ENCODE data around the gene RAP1GAP2.

RAP1GAP2 gene

GRCh38 chr17:3002538-3003295 is 206.5 kb downstream of the RAP1GAP2 start:
- no peak for DNase-seq

- DNase-seq = no peak
Measured at GRCh38 chr17:3003296-3004149, 207.3 kb downstream of the RAP1GAP2 start.

GRCh38 chr17:3004150-3004801 is 208.0 kb downstream of the RAP1GAP2 start:
- peak; percentile 96 for DNase-seq

- no peak for DNase-seq
Measured at GRCh38 chr17:3004925-3005324, 208.7 kb downstream of the RAP1GAP2 start.

GRCh38 chr17:3005696-3006095 is 209.5 kb downstream of the RAP1GAP2 start:
- no peak for DNase-seq

- DNase-seq = no peak
Measured at GRCh38 chr17:3006801-3007200, 210.6 kb downstream of the RAP1GAP2 start.

- DNase-seq = no peak
Measured at GRCh38 chr17:3007651-3008121, 211.4 kb downstream of the RAP1GAP2 start.

GRCh38 chr17:3008336-3009288 is 212.4 kb downstream of the RAP1GAP2 start:
- DNase-seq = no peak

GRCh38 chr17:3009411-3009920 is 213.2 kb downstream of the RAP1GAP2 start:
- no peak for DNase-seq

GRCh38 chr17:3011891-3012290 is 215.7 kb downstream of the RAP1GAP2 start:
- DNase-seq = no peak

- DNase-seq = peak; percentile 65
Measured at GRCh38 chr17:3012926-3013581, 216.8 kb downstream of the RAP1GAP2 start.

- peak; percentile 49 for DNase-seq
Measured at GRCh38 chr17:3015890-3016289, 219.7 kb downstream of the RAP1GAP2 start.

- no peak for DNase-seq
Measured at GRCh38 chr17:3017936-3018335, 221.7 kb downstream of the RAP1GAP2 start.

- DNase-seq = no peak
Measured at GRCh38 chr17:3019761-3020160, 223.5 kb downstream of the RAP1GAP2 start.

- no peak for DNase-seq
Measured at GRCh38 chr17:3020381-3020780, 224.1 kb downstream of the RAP1GAP2 start.

GRCh38 chr17:3022197-3022596 is 226.0 kb downstream of the RAP1GAP2 start:
- no peak for DNase-seq

GRCh38 chr17:3024346-3024745 is 228.1 kb downstream of the RAP1GAP2 start:
- DNase-seq = no peak

- DNase-seq = no peak
Measured at GRCh38 chr17:3025421-3026124, 229.3 kb downstream of the RAP1GAP2 start.

- DNase-seq = no peak
Measured at GRCh38 chr17:3026125-3026855, 230.1 kb downstream of the RAP1GAP2 start.

All from fibroblast of skin of scalp (primary cell).